SKM-1 (cell line): ENCODE data around the gene RNF168.
"Not testable (repeated sequence)": the region's sequence is repeated elsewhere in the genome, so short reads cannot be mapped to it uniquely, and the experiment has no call there.

Experiments used
- DNase-seq: peaks from one replicate; lab custom pipeline; 2025; ENCODE audit not compliant: unreplicated experiment; lab: John Stamatoyannopoulos, UW

RNF168 gene, protein sequence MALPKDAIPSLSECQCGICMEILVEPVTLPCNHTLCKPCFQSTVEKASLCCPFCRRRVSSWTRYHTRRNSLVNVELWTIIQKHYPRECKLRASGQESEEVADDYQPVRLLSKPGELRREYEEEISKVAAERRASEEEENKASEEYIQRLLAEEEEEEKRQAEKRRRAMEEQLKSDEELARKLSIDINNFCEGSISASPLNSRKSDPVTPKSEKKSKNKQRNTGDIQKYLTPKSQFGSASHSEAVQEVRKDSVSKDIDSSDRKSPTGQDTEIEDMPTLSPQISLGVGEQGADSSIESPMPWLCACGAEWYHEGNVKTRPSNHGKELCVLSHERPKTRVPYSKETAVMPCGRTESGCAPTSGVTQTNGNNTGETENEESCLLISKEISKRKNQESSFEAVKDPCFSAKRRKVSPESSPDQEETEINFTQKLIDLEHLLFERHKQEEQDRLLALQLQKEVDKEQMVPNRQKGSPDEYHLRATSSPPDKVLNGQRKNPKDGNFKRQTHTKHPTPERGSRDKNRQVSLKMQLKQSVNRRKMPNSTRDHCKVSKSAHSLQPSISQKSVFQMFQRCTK

GRCh38 chr3:196503196-196504076 is at the start of gene RNF168:
Gene RNF168, minus strand, starts transcription at chr3:196503768. Its CDS starts 595 bp downstream, at chr3:196503173.
- DNase-seq = peak; percentile 92

GRCh38 chr3:196552253-196552652 is 48.7 kb upstream of the RNF168 start:
- DNase-seq = no peak

GRCh38 chr3:196550172-196550571 is 46.6 kb upstream of the RNF168 start:
- DNase-seq = not testable (repeated sequence)

GRCh38 chr3:196549312-196549711 is 45.7 kb upstream of the RNF168 start:
- not testable (repeated sequence) for DNase-seq

GRCh38 chr3:196547067-196547466 is 43.5 kb upstream of the RNF168 start:
- DNase-seq = no peak

DNA sequence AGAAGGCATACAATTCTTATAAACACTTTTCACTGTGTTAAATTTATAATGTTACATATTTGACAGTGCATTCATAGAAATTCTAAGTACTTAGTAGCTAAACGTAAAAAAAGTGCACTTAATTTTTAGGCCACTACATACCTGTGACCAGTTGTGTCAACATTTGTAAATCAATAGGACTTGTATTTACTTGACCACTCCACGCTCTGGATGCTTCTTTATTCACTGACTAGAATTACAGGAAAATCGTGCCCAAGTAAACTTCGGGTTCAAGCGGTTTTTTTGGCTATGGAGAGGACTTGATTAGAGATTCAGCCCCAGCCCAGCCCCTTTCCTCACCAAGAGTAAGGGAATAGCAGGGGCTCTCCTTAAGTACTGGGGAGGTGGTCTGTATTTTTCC is 43.0 kb upstream of the RNF168 start:
- DNase-seq = no peak

DNA sequence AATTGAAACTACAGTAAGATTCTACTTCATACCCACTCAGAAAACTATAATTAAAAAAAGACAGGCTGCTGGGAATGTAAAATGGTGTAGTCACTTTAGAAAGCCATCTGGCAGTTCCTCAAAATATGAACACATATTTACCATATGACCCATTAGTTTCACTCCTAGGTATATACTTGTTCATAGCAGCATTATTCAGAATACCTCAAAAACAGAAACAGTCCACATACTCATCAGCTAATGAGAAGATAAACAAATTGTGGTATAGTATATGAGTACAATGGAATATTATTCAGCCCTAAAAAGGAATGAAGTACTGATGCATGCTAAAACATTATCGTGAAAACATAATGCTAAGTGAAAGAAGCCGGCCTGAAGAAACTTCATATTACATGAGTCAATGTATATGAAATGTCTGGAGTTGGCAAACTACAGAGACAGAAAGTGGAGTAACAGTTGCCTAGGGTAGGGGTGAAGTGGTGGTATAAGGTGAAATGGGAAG is 41.0 kb upstream of the RNF168 start:
- DNase-seq = no peak

DNA sequence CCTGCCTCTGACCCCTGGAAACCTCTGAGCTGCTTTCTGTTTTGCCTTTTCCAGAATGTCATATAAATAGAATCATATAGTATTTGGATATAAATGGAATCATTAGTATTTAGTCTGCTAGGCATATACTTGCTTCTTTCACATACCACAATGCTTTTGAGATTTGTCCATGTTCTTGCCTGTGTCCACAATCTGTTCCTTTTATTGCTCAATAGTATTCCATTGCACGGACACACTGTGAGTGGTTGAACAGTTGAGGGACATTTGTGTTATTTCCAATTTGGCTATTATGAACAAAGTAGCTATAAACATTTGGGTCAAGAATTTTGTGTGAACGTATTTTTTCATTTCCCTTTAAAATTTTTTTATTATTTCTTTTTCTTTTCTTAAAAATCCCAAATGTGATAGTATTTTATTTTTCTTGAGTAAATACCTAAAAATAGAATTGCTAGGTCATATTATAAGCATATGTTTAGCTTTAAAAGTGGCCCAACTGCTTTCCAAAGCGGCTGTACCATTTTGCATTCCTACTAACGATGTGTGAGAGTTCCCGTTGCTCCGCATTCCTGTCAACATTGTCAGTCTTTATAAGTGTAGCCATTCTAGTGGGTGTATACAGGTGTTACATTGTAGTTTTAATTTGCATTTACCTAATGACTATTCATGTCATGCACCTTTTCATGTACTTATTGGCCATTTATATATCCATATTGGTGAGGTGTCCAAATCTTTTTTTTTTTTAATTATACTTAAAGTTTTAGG is 38.3 kb upstream of the RNF168 start:
- DNase-seq = no peak

GRCh38 chr3:196537319-196537984 is 33.9 kb upstream of the RNF168 start:
- DNase-seq = peak; percentile 25

DNA sequence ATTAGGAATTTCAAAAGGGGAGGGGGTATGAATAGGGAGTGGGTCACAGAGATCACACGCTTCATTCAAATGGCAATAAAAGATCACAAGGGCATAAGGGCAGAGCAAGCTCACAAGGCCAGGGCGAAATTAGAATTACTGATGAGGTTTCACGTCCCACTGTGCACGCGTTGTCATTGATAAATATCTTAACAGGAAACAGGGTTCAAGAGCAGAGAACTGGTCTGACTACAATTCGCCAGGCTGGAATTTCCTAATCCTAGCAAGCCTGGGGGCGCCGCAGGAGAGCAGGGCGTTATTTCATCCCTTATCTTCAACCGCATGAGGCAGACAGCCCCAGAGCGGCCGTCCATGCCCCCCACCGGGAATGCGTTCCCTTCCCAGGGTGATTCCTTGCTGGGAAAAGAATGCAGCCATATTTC is 29.7 kb upstream of the RNF168 start:
- no peak for DNase-seq

DNA sequence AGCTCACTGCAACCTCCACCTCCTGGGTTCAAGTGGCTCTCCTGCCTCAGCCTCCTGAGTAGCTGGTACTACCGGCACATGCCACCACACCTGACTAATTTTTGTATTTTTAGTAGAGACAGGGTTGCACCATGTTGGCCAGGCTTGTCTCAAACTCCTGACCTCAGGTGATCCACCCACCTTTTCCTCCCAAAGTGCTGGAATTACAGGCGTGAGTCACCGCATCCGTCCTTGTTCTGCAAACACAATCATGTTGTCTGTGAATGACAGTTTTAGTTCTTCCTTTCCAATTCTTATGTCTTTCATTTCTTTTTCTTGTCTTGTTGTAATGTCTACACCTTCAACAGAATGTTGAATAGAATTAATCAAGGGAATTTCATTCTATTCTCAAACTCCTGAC is 27.9 kb upstream of the RNF168 start:
- DNase-seq = no peak

DNA sequence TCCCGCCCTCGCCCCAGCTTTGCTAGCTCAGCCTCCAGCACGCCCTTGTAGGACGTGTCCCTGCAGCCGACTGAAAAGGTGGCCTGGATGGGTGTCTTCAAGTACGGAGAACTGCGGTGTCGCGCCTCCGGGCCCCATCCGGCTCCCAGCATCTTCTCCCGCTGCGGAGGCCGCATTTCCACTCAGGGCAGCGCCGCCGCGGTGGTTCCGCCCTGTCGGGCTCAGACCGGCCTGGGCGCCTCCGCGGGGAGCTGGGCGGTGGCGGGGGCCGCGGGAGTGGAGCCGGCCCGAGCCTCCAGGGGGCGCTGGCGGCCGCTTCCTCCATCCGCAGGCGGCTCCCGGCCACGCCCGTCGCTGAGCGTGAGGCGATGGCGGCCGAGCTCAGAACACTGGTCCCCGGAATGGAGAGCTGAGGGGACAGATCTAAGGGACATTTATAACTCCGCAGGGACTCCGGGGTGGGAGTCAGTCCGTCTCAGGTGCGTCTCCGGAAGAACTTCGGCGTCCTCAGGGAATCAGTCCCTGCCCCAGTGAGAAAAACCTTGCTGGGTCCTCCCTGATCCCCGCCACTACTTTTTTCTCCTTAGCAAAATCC is 25.2 kb upstream of the RNF168 start:
- DNase-seq = peak; percentile 68

GRCh38 chr3:196525141-196525540 is 21.6 kb upstream of the RNF168 start:
- no peak for DNase-seq

- DNase-seq = no peak
Observed at GRCh38 chr3:196524527-196524926, 21.0 kb upstream of the RNF168 start.

- DNase-seq = no peak
Observed at GRCh38 chr3:196523841-196524240, 20.3 kb upstream of the RNF168 start.

DNA sequence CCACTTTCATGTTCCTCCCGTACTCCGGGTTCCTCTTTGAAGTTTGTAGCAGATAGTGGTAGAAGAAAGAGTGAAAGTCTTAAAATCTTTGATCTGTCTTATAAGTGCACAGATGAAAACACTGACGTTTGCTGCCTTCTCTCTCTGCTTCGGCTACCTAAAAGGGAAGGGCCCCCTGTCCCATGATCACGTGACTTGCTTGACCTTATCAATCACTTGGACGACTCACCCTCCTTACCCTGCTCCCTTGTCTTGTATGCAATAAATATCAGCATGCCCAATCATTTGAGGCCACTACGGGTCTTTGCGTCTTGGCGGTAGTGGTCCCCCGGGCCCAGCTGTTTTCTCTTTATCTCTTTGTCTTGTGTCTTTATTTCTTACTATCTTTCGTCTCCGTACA is 17.7 kb upstream of the RNF168 start:
- not testable (repeated sequence) for DNase-seq

GRCh38 chr3:196519718-196520082 is 16.1 kb upstream of the RNF168 start:
- no peak for DNase-seq

- peak; percentile 57 for DNase-seq
Observed at GRCh38 chr3:196518966-196519717, 15.6 kb upstream of the RNF168 start.

DNA sequence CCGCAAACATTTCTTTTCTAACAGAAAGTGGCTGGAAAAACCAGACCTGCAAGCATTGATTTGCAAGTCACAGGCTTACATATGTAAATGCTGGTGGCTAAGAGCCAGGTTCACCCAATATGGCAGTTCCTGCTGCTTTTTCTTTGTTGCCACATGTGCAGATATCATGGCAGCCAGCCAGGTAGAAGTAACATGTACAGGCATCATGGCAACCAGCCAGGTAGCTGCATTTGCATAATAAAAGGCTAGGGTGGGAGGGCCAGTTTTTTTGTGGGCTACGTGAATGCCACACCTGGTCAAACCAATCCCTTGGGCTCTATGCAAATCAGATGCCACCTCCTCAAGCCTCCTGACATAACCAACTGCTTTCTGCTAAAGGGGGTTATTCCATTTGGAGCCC is 14.4 kb upstream of the RNF168 start:
- DNase-seq = no peak
